Thyroid gland (tissue), 4 donors: ENCODE data around the gene TIMM10. TPM values are rescaled to one million over a fixed set of nuclear protein-coding genes. Genes with fewer than 3 reads are reported as not detected.

Experiments used
- DNase-seq, 2 donors: peaks; one replicate each; pipeline ENCODE4 v3.0.0-alpha.2; 2019
- H3K27ac ChIP-seq, 3 donors: fragments of 200-600 bp; sonication (generic); 1 replicate in 2 of 3; 2 replicates in 1 of 3; pipeline ENCODE4 v1.5.1; 2016 to 2019; ENCODE audit warnings: mild to moderate bottlenecking in 1 of 3, moderate library complexity in 1 of 3
- H3K27me3 ChIP-seq: fragments of 200-600 bp; sonication (generic); one replicate; pipeline ENCODE4 v1.5.1; 2019
- H3K36me3 ChIP-seq, 2 donors: fragments of 200-600 bp; sonication (generic); one replicate each; pipeline ENCODE4 v1.5.1; 2016 to 2019
- H3K4me1 ChIP-seq, 2 donors: fragments of 200-600 bp; sonication (generic); one replicate each; pipeline ENCODE4 v1.5.1; 2017 to 2019
- H3K4me3 ChIP-seq, 3 donors: fragments of 200-600 bp; sonication (generic); replicated peaks in 1 of 3; 1 replicate in 2 of 3; 2 replicates in 1 of 3; pipeline ENCODE4 v1.5.1; 2016; ENCODE audit warnings: mild to moderate bottlenecking in 1 of 3
- H3K9me3 ChIP-seq: fragments of 200-600 bp; sonication (generic); one replicate; pipeline ENCODE4 v1.5.1; 2017
- CTCF ChIP-seq, 6 experiments: fragments of 200-600 bp in 3 of 6; fragments of 450-650 bp in 3 of 6; sonication (generic) in 3 of 6; IDR thresholded peaks; one replicate each; pipeline ENCODE4 v1.5.1; 2016 to 2019; ENCODE audit warnings: antibody characterized with exemption in 6 of 6, mild to moderate bottlenecking in 2 of 6, inconsistent platforms in 1 of 6, moderate library complexity in 1 of 6
- POLR2A ChIP-seq, 2 donors: fragments of 450-650 bp; IDR thresholded peaks; one replicate each; pipeline ENCODE4 v1.6.1; 2017; ENCODE audit warnings: antibody characterized with exemption in 2 of 2, mild to moderate bottlenecking in 2 of 2, moderate library complexity in 1 of 2
- WGBS, 2 donors: methylation state at CpG; one replicate each; pipeline ENCODE4 v1.1.5; 2017; 5-methylcytosine and 5-hydroxymethylcytosine counted together
- intact Hi-C: fragments of 100-400 bp; cut with DNase I; formaldehyde crosslinking; loops from one replicate; pipeline ENCODE4 v1.15.1; 2023
- total RNA-seq, 4 donors: library from RNA; depleted of rRNA; stranded (reverse); fragments of >200 nt; gene quantifications; one replicate each; pipeline ENCODE4 v1.2.3, GENCODE V29; 2016

Gene TIMM10
- total RNA-seq, result 10 to 100 TPM; 29.8 to 43.7 (median 37.4) TPM

GRCh38 chr11:57530596-57531507, at the start of gene TIMM10:
Gene TIMM10, minus strand, starts transcription at chr11:57530754. Its CDS starts 565 bp downstream, at chr11:57530189.
- H3K36me3 ChIP-seq, result no peaks in the 10 kb centered on the region
- TF ChIP-seq POLR2A (IDR thresholded peaks at IDR 0.05) (peak in 1 of 2 donors; percentile 70), CTCF (IDR thresholded peaks at IDR 0.05) (no peak)
- H3K27ac ChIP-seq, result peak within 1 kb of the TSS; percentile 20 to 60 (median 51)
- H3K27me3 ChIP-seq, result no peaks in the 10 kb centered on the region
- peaks cover 10 to 15% of the 10 kb centered on the region in 2 donors for H3K4me1 ChIP-seq
- intact Hi-C loops, result no loop called here
- H3K9me3 ChIP-seq, result no peaks in the 10 kb centered on the region
- H3K4me3 ChIP-seq, result peak within 1 kb of the TSS; percentile 44 to 72 (median 51)
- 0 to 1% methylated on average over 28 to 48 of the region's 49 CpGs for WGBS, 2 donors
- peak; percentile 97 for DNase-seq

GRCh38 chr11:57574061-57574460, 43.5 kb upstream of the TIMM10 start:
- DNase-seq, result no peak
- TF ChIP-seq POLR2A (IDR thresholded peaks at IDR 0.05) (no peak), CTCF (IDR thresholded peaks at IDR 0.05) (no peak)
- intact Hi-C loops, result no loop called here
- H3K27me3 ChIP-seq, result no peaks in the 10 kb centered on the region
- no peaks in the 10 kb centered on the region for H3K36me3 ChIP-seq
- H3K9me3 ChIP-seq, result no peaks in the 10 kb centered on the region
- no peaks in the 10 kb centered on the region for H3K4me1 ChIP-seq
- no peak overlapping the region for H3K27ac ChIP-seq
- WGBS, 2 donors, result 54 to 66% methylated on average over 4 of the region's 4 CpGs
- H3K4me3 ChIP-seq, result no peak overlapping the region

- intact Hi-C loops, result no loop called here
- TF ChIP-seq CTCF (IDR thresholded peaks at IDR 0.05) (no peak), POLR2A (IDR thresholded peaks at IDR 0.05) (no peak)
- Histone ChIP-seq H3K27ac (no peak overlapping the region), H3K27me3 (no peaks in the 10 kb centered on the region), H3K4me3 (no peak overlapping the region), H3K9me3 (no peaks in the 10 kb centered on the region), H3K4me1 (peaks cover 0 to 4% of the 10 kb centered on the region in 2 donors), H3K36me3 (no peaks in the 10 kb centered on the region)
- 66 to 76% methylated on average over 2 of the region's 2 CpGs for WGBS, 2 donors
- DNase-seq, result no peak
Observed at GRCh38 chr11:57571606-57572005, 41.1 kb upstream of the TIMM10 start.

- Histone ChIP-seq H3K9me3 (no peaks in the 10 kb centered on the region), H3K4me3 (peak overlapping the region in 2 of 3 donors; percentile 73 to 78), H3K4me1 (peaks cover 7 to 18% of the 10 kb centered on the region in 2 donors), H3K36me3 (no peaks in the 10 kb centered on the region), H3K27me3 (no peaks in the 10 kb centered on the region), H3K27ac (peak overlapping the region in 2 of 3 donors; percentile 83 to 84)
- intact Hi-C loops, result loop anchor here (5.0 kb wide), 1 partner anchor 69 kb away; no protein-coding TSS in a partner anchor
- DNase-seq, result no peak
- no peak for TF ChIP-seq POLR2A (IDR thresholded peaks at IDR 0.05)
- TF ChIP-seq CTCF (IDR thresholded peaks at IDR 0.05), result peak in 5 of 6 experiments; percentile 74 to 87 (median 85)
- 36 to 48% methylated on average over 5 to 6 of the region's 6 CpGs for WGBS, 2 donors
Observed at GRCh38 chr11:57568330-57568766, 37.8 kb upstream of the TIMM10 start.
